Left kidney (tissue), 2 donors: Measurements from ENCODE around the gene EPN2. TPM values are rescaled to one million over a fixed set of nuclear protein-coding genes. Genes with fewer than 3 reads are reported as not detected.

ENCODE experiments used
- DNase-seq: peaks from one replicate; pipeline ENCODE4 v3.0.0-alpha.2; 2013
- polyA plus RNA-seq: library from polyadenylated mRNA; unstranded; fragments of 120-200 nt; gene quantifications from one replicate; pipeline ENCODE4 v1.2.1, GENCODE V29; 2013; ENCODE audit not compliant: insufficient read length

Gene EPN2
- polyA plus RNA-seq, 1 donor, result 44.4 TPM

- DNase-seq, result no peak
Measured at GRCh38 chr17:19329839-19330238, 92.7 kb downstream of the EPN2 start.

- no peak for DNase-seq
Measured at GRCh38 chr17:19330271-19330670, 93.1 kb downstream of the EPN2 start.

GRCh38 chr17:19331134-19331533 is 94.0 kb downstream of the EPN2 start:
- DNase-seq, result no peak

GRCh38 chr17:19331543-19332245 is 94.5 kb downstream of the EPN2 start:
- DNase-seq, result no peak

DNA sequence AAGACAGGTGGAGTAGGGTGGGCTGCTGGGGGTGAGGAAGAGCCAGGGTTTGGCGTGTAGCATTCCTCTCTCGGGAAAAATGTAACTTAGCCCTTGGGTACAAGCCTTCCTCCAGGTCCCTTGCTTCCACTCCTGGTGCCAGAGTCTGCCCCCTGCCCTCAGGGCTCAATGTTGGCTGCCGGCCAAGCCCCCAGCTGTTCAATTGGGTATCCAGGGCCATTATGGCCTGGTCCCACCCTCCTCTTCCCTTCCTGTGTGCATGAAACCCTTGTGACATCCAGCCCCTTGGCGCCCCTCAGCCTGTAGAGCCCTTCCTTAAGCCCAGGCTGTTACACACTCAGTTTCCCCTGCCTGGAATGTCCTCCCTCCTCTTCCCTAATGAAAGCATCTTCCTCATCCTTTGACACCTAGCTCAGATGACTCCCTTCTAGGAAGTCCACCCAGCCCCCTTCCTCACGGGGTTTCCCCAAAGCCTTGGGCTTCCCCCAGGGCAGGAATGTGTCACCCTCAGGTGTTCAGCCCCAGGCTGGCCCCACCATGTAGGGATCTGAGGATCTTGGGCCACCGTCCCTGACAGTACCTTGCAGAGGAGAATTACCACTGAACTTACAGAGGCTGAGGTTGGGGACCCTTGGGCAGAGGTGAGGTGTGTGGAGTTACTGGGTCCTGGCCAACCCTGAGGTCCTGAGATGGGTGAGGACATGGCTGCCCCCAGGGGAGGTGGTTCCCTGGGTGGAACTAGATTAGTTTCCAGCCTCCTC is 95.4 kb downstream of the EPN2 start:
- no peak for DNase-seq

DNA sequence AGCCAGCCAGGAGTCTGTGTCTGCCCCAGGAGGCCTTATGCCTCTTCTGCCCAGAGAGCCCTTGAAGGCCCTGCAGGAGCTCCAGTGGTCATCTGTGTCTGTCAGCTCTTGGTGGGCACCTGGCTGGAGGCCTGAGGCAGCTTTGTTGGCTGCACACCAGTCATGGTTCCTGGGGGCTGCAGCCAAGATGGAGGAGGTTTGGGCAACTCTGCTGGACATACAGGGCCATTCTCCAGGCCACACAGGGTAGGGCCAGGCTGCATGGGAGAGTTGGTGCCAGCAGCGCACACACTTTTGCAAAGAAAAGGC is 95.9 kb downstream of the EPN2 start:
- no peak for DNase-seq

DNA sequence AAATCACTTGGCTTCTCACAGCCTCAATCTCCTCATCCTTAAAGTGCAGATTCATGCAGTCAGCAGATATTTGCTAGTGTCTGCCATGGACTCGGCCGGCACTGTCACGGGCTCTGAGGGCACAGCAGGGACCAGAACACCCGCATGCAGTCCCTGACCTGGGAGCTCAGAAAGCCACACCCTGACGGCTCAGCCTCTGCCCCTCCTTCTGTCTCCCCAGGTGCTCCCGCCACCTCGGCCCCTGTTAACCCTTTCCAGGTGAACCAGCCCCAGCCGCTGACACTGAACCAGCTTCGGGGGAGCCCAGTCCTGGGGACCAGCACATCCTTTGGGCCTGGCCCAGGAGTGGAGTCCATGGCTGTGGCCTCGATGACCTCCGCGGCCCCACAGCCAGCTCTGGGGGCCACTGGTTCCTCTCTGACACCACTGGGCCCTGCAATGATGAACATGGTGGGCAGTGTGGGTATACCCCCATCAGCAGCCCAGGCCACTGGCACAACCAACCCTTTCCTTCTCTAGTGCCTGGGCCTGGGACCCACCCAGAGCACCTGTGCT is 96.6 kb downstream of the EPN2 start:
- no peak for DNase-seq

DNA sequence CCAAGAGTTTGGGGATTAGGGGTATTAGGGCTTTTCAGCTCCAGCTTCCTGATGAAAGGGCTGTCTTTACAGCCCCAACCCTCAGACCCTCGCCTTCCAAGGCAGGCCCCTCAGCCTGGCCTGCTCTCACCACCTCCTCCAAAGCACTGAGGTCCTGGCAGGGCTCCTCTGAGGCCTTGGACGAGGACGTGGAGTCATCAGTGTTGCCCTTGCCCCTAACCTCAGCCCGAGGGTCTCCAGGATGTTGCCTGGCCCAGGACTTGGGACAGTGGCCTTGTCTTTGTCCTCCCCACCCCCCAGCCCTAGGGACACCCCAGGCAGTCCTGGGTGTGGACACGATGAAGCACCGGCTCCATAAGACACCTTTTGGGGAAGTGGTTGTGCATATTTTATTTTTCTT is 97.2 kb downstream of the EPN2 start:
- no peak for DNase-seq

GRCh38 chr17:19335951-19336631 is 98.9 kb downstream of the EPN2 start:
- DNase-seq, result no peak

DNA sequence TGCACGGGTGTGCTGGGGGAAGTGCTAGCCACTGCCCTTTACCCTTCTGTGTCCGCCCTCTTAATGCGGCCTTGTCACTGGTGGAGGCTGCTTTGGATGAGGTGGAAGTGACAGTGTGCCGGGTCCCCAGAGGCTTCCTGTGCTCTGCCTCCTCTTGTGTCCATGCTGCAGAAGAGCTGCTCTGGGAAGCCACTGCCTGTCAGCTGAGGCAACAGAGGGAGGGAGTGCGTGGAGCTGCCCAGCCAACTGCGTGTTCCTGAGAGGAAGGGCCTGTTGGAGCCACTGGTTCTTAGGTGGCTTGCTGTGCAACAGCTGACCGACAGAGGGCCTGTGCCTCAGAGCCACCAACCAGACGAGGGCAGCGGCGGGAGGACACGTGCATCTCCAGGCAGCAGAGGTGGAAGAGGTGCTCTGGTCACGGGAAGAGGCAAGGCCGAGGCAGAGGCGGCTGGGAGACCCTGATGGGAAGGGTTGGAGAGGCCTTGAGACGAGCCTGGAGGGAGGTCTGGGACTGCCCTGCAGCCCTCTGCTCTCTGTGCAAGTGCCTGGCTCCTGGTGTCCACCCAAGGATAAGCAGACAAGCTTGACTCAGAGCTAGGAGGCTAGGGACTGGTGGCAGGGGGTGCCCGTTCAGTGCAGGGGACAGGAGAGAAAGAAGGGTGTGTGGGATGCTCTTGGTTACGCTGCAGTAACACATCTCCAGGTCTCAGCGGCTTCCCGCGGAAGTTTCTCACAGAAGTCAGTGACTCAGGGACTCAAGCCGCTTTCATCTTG is 100.0 kb downstream of the EPN2 start:
- no peak for DNase-seq

DNA sequence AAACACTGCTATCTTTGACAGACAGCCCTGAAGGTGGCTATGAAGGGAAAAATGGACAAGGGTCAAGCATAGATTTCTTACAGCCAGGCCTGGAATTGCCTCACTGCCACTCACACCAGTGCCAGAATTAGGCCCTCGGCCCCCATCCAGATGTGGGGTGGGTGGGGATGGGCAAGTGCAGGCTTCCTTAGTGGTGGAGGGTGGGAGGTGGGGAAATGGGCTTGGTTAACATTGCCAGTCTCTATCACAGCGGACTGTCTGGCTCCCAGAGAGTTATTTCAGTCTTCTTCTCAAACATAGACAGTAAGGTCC is 100.5 kb downstream of the EPN2 start:
- no peak for DNase-seq

GRCh38 chr17:19338031-19338990 is 101.1 kb downstream of the EPN2 start:
- DNase-seq, result no peak

DNA sequence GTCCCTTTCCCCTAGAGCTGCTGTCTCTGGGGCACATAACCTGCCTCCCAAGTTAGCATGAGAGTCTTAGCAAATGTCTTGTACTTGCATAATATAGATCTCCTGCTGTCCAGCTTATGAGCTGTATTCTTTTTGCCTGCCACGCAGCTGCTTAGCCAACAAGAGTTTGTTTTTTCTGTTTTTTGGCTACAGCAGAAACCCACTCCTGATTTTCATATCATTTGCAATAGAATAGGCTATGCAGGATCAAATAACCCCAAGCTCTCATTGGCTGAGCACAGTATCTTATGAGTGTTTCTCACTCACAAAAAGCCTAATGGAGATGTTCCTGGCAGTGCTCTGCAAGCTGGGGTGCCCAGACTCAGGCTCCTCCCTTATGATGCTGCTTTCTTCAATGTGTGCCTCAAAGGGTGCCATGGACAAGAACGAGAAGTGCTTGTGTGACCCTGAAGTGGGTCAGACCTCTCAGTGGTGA is 102.2 kb downstream of the EPN2 start:
- DNase-seq, result no peak

DNA sequence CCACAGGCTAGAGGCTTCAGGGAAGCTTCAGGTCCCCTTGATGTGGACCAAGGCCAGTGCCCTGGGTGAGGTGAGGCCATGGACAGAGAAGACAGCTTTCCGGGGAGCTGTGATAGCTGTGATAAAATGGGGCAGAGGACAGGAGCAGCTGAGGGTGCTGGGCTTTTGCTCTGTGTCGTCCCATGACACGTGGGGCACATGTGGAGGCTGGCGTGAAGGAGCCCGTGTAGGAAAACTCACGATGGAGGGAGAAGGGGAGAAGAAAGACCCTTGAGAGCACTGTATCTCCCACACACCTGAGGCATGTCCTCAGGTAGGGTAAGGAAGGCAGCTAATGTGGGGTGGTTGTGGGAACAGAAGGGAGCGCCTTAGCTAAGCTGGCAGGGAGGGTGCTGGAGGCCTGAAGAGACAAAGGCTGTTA is 104.1 kb downstream of the EPN2 start:
- DNase-seq, result no peak

GRCh38 chr17:19341641-19342610 is 104.8 kb downstream of the EPN2 start:
- DNase-seq, result no peak

GRCh38 chr17:19342611-19343255 is 105.6 kb downstream of the EPN2 start:
- DNase-seq, result no peak

GRCh38 chr17:19343256-19343630 is 106.1 kb downstream of the EPN2 start:
- no peak for DNase-seq

GRCh38 chr17:19343671-19344151 is 106.5 kb downstream of the EPN2 start:
- no peak for DNase-seq
